H1 (cell line): Measurements from ENCODE around the gene BANF1. TPM values are rescaled to one million over a fixed set of nuclear protein-coding genes. Genes with fewer than 3 reads are reported as not detected.

ENCODE experiments used
- CTCF ChIA-PET: fragments of 300-600 bp; sonication (Branson Sonifier 250); formaldehyde crosslinking; loops from one replicate; lab custom pipeline; 2021; ENCODE audit not compliant: partially characterized antibody; lab: Charles Lee
- POLR2A ChIA-PET: fragments of 300-600 bp; sonication (Branson Sonifier 250); formaldehyde crosslinking; loops from one replicate; lab custom pipeline; 2021; ENCODE audit warnings: inconsistent platforms; ENCODE audit not compliant: partially characterized antibody; lab: Charles Lee
- DNase-seq, 2 experiments: peaks; one replicate each; pipeline versions ENCODE4 v3.0.0 to v3.0.0-alpha.2; 2010 to 2022; ENCODE audit warnings: low spot score in 2 of 2, low read depth in 1 of 2, mixed read lengths in 1 of 2
- FAIRE-seq: peaks from 2 replicates; lab custom pipeline; 2011; peaks lifted over from hg19 to GRCh38; lab: Jason Lieb, UNC
- H2AFZ ChIP-seq: 2 replicates; pipeline ENCODE4 v1.8.1; 2012; ENCODE audit warnings: low read length, inconsistent platforms
- H2AK5ac ChIP-seq: 2 replicates; pipeline ENCODE4 v1.6.1; 2013; ENCODE audit warnings: low read depth, low read length
- H2BK120ac ChIP-seq: replicated peaks from 2 replicates; pipeline ENCODE3; 2013; ENCODE audit warnings: low read depth, low read length, inconsistent platforms
- H2BK12ac ChIP-seq: 2 replicates; pipeline ENCODE4 v1.6.1; 2013; ENCODE audit warnings: low read depth, low read length
- H2BK15ac ChIP-seq: 2 replicates; pipeline ENCODE4 v1.6.1; 2013; ENCODE audit warnings: low read length
- H2BK20ac ChIP-seq: 2 replicates; pipeline ENCODE4 v1.6.1; 2013; ENCODE audit warnings: low read length
- H2BK5ac ChIP-seq: 2 replicates; pipeline ENCODE4 v1.6.1; 2013; ENCODE audit warnings: low read depth, low read length
- H3K14ac ChIP-seq: 2 replicates; pipeline ENCODE4 v1.6.1; 2013; ENCODE audit warnings: inconsistent platforms; ENCODE audit not compliant: insufficient read length
- H3K18ac ChIP-seq: 2 replicates; pipeline ENCODE4 v1.6.1; 2013; ENCODE audit warnings: low read length; ENCODE audit errors: extremely low read depth
- H3K23ac ChIP-seq: 2 replicates; pipeline ENCODE4 v1.6.1; 2013; ENCODE audit warnings: inconsistent platforms; ENCODE audit not compliant: insufficient read length
- H3K23me2 ChIP-seq: 2 replicates; pipeline ENCODE4 v1.6.1; 2013; ENCODE audit warnings: low read depth, low read length
- H3K27ac ChIP-seq: 2 replicates; pipeline ENCODE4 v1.6.1; 2011; ENCODE audit warnings: low read depth, low read length, inconsistent platforms
- H3K27me3 ChIP-seq, 4 experiments: replicated peaks in 1 of 4; 1 replicate in 1 of 4; 2 replicates in 3 of 4; pipeline versions ENCODE4 v1.6.1 to v1.8.1; 2011 to 2013; ENCODE audit warnings: low read length in 3 of 4, mild to moderate bottlenecking in 3 of 4, inconsistent platforms in 2 of 4, mixed read lengths in 2 of 4, moderate library complexity in 1 of 4; ENCODE audit not compliant: control insufficient read depth in 3 of 4, insufficient read depth in 3 of 4; ENCODE audit errors: extremely low read depth in 1 of 4
- H3K36me3 ChIP-seq, 4 experiments: 2 replicates each; pipeline versions ENCODE4 v1.6.1 to v1.8.1; 2011 to 2013; ENCODE audit warnings: mild to moderate bottlenecking in 4 of 4, low read length in 3 of 4, moderate library complexity in 2 of 4, control low read depth in 1 of 4, inconsistent platforms in 1 of 4; ENCODE audit not compliant: insufficient read depth in 4 of 4, control insufficient read depth in 2 of 4
- H3K4ac ChIP-seq: replicated peaks from 2 replicates; pipeline ENCODE3; 2013; ENCODE audit warnings: low read length, low read depth, mixed read lengths, inconsistent platforms; ENCODE audit not compliant: insufficient read length
- H3K4me1 ChIP-seq, 4 experiments: replicated peaks in 1 of 4; 1 replicate in 1 of 4; 2 replicates in 3 of 4; pipeline versions ENCODE4 v1.6.1 to v1.8.1; 2011 to 2013; ENCODE audit warnings: low read length in 3 of 4, inconsistent platforms in 2 of 4, mixed read lengths in 1 of 4; ENCODE audit not compliant: insufficient read depth in 4 of 4, control insufficient read depth in 3 of 4
- H3K4me2 ChIP-seq, 2 experiments: 2 replicates each; pipeline versions ENCODE4 v1.6.1 to v1.8.1; 2011 to 2013; ENCODE audit warnings: low read depth in 2 of 2, low read length in 2 of 2, control low read depth in 1 of 2, inconsistent platforms in 1 of 2, mild to moderate bottlenecking in 1 of 2; ENCODE audit not compliant: insufficient read depth in 1 of 2
- H3K4me3 ChIP-seq, 4 experiments: fragments of 200-600, 300-600 bp in 1 of 4; sonication (generic), shearing (Covaris generic), sonication (Bioruptor Twin) in 1 of 4; 2 replicates each; pipeline versions ENCODE4 v1.5.1 to v1.8.1; 2011 to 2016; ENCODE audit warnings: low read length in 4 of 4, low read depth in 3 of 4, control low read depth in 2 of 4, inconsistent platforms in 2 of 4, mild to moderate bottlenecking in 2 of 4, mixed read lengths in 1 of 4, moderate library complexity in 1 of 4; ENCODE audit not compliant: insufficient read depth in 2 of 4; ENCODE audit errors: extremely low read depth in 1 of 4
- H3K56ac ChIP-seq: replicated peaks from 2 replicates; pipeline ENCODE3; 2013; ENCODE audit warnings: low read depth, mild to moderate bottlenecking, mixed read lengths, low read length, inconsistent platforms; ENCODE audit not compliant: insufficient read length
- H3K79me1 ChIP-seq: 2 replicates; pipeline ENCODE4 v1.6.1; 2013; ENCODE audit warnings: low read depth, low read length, control low read depth
- H3K79me2 ChIP-seq, 2 experiments: 2 replicates each; pipeline versions ENCODE4 v1.6.1 to v1.8.1; 2012 to 2013; ENCODE audit warnings: low read length in 2 of 2, mild to moderate bottlenecking in 2 of 2, inconsistent platforms in 1 of 2; ENCODE audit not compliant: insufficient read depth in 2 of 2, control insufficient read depth in 1 of 2
- H3K9ac ChIP-seq, 4 experiments: replicated peaks in 1 of 4; 1 replicate in 1 of 4; 2 replicates in 3 of 4; pipeline versions ENCODE4 v1.6.1 to v1.8.1; 2011 to 2013; ENCODE audit warnings: low read depth in 3 of 4, low read length in 3 of 4, control low read depth in 2 of 4, mild to moderate bottlenecking in 2 of 4, moderate library complexity in 2 of 4, inconsistent platforms in 1 of 4; ENCODE audit errors: extremely low read depth in 1 of 4
- H3K9me3 ChIP-seq, 2 experiments: 2 replicates each; pipeline versions ENCODE4 v1.6.1 to v1.8.1; 2012 to 2013; ENCODE audit warnings: mild to moderate bottlenecking in 2 of 2, moderate library complexity in 2 of 2, control low read depth in 1 of 2, inconsistent platforms in 1 of 2, low read depth in 1 of 2, low read length in 1 of 2, mixed read lengths in 1 of 2; ENCODE audit not compliant: insufficient read depth in 2 of 2
- H4K20me1 ChIP-seq, 2 experiments: replicated peaks in 1 of 2; 2 replicates each; pipeline versions ENCODE3 to v1.8.1; 2011 to 2013; ENCODE audit warnings: inconsistent platforms in 2 of 2, low read length in 2 of 2, mild to moderate bottlenecking in 1 of 2; ENCODE audit not compliant: insufficient read depth in 2 of 2, control insufficient read depth in 1 of 2
- H4K5ac ChIP-seq: 2 replicates; pipeline ENCODE4 v1.6.1; 2013; ENCODE audit warnings: low read length, low read depth, mixed read lengths, inconsistent platforms; ENCODE audit not compliant: insufficient read length
- H4K8ac ChIP-seq: 2 replicates; pipeline ENCODE4 v1.8.0; 2013; ENCODE audit warnings: mild to moderate bottlenecking, moderate library complexity, low read length, inconsistent platforms; ENCODE audit not compliant: insufficient read depth; ENCODE audit errors: extremely low read depth
- H4K91ac ChIP-seq: replicated peaks from 2 replicates; pipeline ENCODE3; 2013; ENCODE audit warnings: low read length, mixed read lengths, inconsistent platforms; ENCODE audit not compliant: insufficient read length
- KDM5A ChIP-seq: fragments of 200-600 bp; IDR thresholded peaks from 2 replicates; pipeline ENCODE4 v1.7.1; 2012; ENCODE audit warnings: mild to moderate bottlenecking, low read length, inconsistent platforms, mixed read lengths
- MAX ChIP-seq: IDR thresholded peaks from 2 replicates; pipeline ENCODE4 v1.6.1; 2012; ENCODE audit warnings: inconsistent platforms
- NRF1 ChIP-seq: IDR thresholded peaks from 2 replicates; pipeline ENCODE4 v1.6.1; 2011; ENCODE audit warnings: mild to moderate bottlenecking, low read depth, low read length, improper control_type of control experiment
- POLR2A ChIP-seq, 2 experiments: IDR thresholded peaks; 1 replicate in 1 of 2; 2 replicates in 1 of 2; pipeline ENCODE4 v1.6.1; 2011; ENCODE audit warnings: low read depth in 2 of 2, low read length in 2 of 2, mild to moderate bottlenecking in 2 of 2; ENCODE audit errors: control extremely low read depth in 1 of 2
- RBBP5 ChIP-seq: IDR thresholded peaks from 2 replicates; pipeline ENCODE4 v1.7.1; 2012; ENCODE audit warnings: low read depth, mild to moderate bottlenecking, inconsistent platforms, low read length, moderate library complexity, borderline replicate concordance
- RFX5 ChIP-seq: IDR thresholded peaks from 2 replicates; pipeline ENCODE4 v1.6.1; 2011; ENCODE audit warnings: low read depth, low read length, improper control_type of control experiment, borderline replicate concordance
- SIRT6 ChIP-seq: IDR thresholded peaks from one replicate; pipeline ENCODE4 v1.7.1; 2012; ENCODE audit warnings: low read length, inconsistent platforms
- SIX5 ChIP-seq: IDR thresholded peaks from 2 replicates; pipeline ENCODE4 v1.6.1; 2011; ENCODE audit warnings: mild to moderate bottlenecking, low read depth, low read length
- SP4 ChIP-seq: IDR thresholded peaks from 2 replicates; pipeline ENCODE4 v1.6.1; 2012; ENCODE audit warnings: low read length, inconsistent platforms
- TAF1 ChIP-seq: IDR thresholded peaks from 2 replicates; pipeline ENCODE4 v1.6.1; 2011; ENCODE audit warnings: mild to moderate bottlenecking, low read depth, low read length
- TBP ChIP-seq: IDR thresholded peaks from 2 replicates; pipeline ENCODE4 v1.6.1; 2011; ENCODE audit warnings: low read depth, low read length, improper control_type of control experiment
- TEAD4 ChIP-seq: IDR thresholded peaks from 2 replicates; pipeline ENCODE4 v1.6.1; 2012; ENCODE audit warnings: low read depth, low read length, inconsistent platforms, mixed read lengths
- YY1 ChIP-seq: IDR thresholded peaks from 2 replicates; pipeline ENCODE4 v1.6.1; 2011; ENCODE audit warnings: low read depth, mild to moderate bottlenecking, low read length
- WGBS, 2 experiments: shearing (Covaris generic) in 1 of 2; methylation state at CpG; one replicate each; pipeline versions ENCODE4 v1.1.6 to v1.1.7; 2013 to 2015; ENCODE audit warnings: low lambda C conversion rate in 2 of 2, mixed read lengths in 2 of 2, inconsistent platforms in 1 of 2, low coverage in 1 of 2, missing lambda C conversion rate in 1 of 2; ENCODE audit not compliant: insufficient replicate concordance in 2 of 2, insufficient coverage in 1 of 2, insufficient read length in 1 of 2; ENCODE audit errors: extremely low coverage in 1 of 2, missing lambda C conversion rate in 1 of 2; 5-methylcytosine and 5-hydroxymethylcytosine counted together
- polyA plus RNA-seq, 7 experiments: library from polyadenylated mRNA; depleted of rRNA in 3 of 7; stranded (reverse) in 5 of 7; unstranded in 2 of 7; fragments of >200 nt in 5 of 7; fragments of 200-250 nt in 2 of 7; gene quantifications; 1 replicate in 5 of 7; 2 replicates in 1 of 7; 4 replicates in 1 of 7; pipeline versions ENCODE4 v1.2.1 to v1.2.3, GENCODE V29; 2011 to 2013; ENCODE audit warnings: missing spikeins in 2 of 7, mixed read lengths in 2 of 7
- total RNA-seq: library from RNA; stranded (reverse); fragmentation: NEBNext Ultra II Directional; extraction: Animal tissue kit (Norgen Biotek cat#: 25700); gene quantifications from 2 replicates; pipeline ENCODE4 v1.2.1, GENCODE V29; 2021

Gene BANF1
- total and polyA plus RNA-seq, 2 of the 8 experiments (the other 6 are each of a cell fraction or from before 2014, with no cell fraction given): 330 to 467 TPM

DNA sequence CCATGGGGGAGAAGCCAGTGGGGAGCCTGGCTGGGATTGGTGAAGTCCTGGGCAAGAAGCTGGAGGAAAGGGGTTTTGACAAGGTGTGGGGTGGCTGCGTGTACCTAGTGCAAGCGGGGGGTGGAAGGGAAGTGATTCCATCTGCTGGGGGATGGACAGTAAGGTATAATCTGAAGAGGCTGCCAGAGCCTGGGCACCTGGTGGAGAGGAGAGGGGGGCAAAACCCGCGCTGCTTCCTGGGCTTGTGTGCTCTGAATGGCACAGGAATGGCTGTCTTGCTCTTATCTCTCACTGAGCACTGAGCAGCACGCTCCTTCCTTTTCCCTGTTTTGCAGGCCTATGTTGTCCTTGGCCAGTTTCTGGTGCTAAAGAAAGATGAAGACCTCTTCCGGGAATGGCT lies 988 bp downstream of the BANF1 start:
- Histone ChIP-seq H4K8ac (no peak overlapping the region; the same call in 1 of the 2 replicates), H3K4me1 (peaks cover 0 to 16% (median 6%) of the 10 kb centered on the region in 4 experiments; a peak in 5 of 7 replicates), H2BK120ac (no peak overlapping the region), H4K91ac (no peak overlapping the region), H3K23ac (no peak overlapping the region), H2BK12ac (no peak overlapping the region), H3K56ac (no peak overlapping the region), H2AFZ (no peak overlapping the region), H3K36me3 (peaks cover 13 to 31% (median 22%) of the 10 kb centered on the region in 4 experiments), H3K18ac (no peak overlapping the region), H3K27ac (no peak overlapping the region), H3K79me2 (peaks cover 0 to 25% of the 10 kb centered on the region in 2 experiments; a peak in 2 of 4 replicates), H3K27me3 (no peaks in the 10 kb centered on the region), H2BK15ac (no peak overlapping the region), H3K14ac (no peak overlapping the region), H2BK5ac (no peak overlapping the region), H2AK5ac (no peak overlapping the region), H2BK20ac (no peak overlapping the region), H3K4me2 (peak overlapping the region; percentile 75 to 83), H3K23me2 (0 out of 2 replicates have a peak, but pooled peaks cover 2% of the 10 kb centered on the region), H4K5ac (no peak overlapping the region), H3K4ac (no peak overlapping the region), H3K79me1 (peaks cover 8% of the 10 kb centered on the region), H3K9me3 (no peaks in the 10 kb centered on the region), H3K4me3 (peak overlapping the region; percentile 67 to 99 (median 94)), H3K9ac (no peak overlapping the region; a peak in 1 of 7 replicates), H4K20me1 (peaks cover 4 to 11% of the 10 kb centered on the region in 2 experiments)
- FAIRE-seq (no peak), DNase-seq (no peak)
- 81% methylated on average over 6 of the region's 6 CpGs; no CpG with 5 or more reads in 1 of the 2 experiments for WGBS, 2 experiments
- ChIA-PET POLR2A (interaction anchor here (1.0 to 1.8 kb wide), 13 partner anchors 9 to 283 kb away, joined by 3 to 15 read pairs (median 5); partner anchors contain the start of genes CST6, FIBP and MUS81), CTCF (interaction anchor here (1.0 to 1.9 kb wide), 5 partner anchors 11 to 143 kb away, joined by 4 to 5 read pairs (median 4); partner anchors contain the start of gene MUS81)
- TF ChIP-seq MAX: no peak
- no peak for TF ChIP-seq SIX5
- no peak for TF ChIP-seq RFX5
- no peak for TF ChIP-seq TEAD4
- TF ChIP-seq SP4: no peak
- TF ChIP-seq TBP: no peak
- TF ChIP-seq RBBP5: no peak
- no peak for TF ChIP-seq NRF1
- TF ChIP-seq TAF1: no peak
- no peak for TF ChIP-seq YY1
- TF ChIP-seq KDM5A: no peak
- TF ChIP-seq SIRT6: no peak
- TF ChIP-seq POLR2A (IDR thresholded peaks at IDR 0.05; ENCODE audit: control extremely low read depth in 1 of 2, low read depth in 2 of 2, low read length in 2 of 2): no peak
